Keratinocyte (primary cell): ENCODE data around the gene RAMP1. TPM values are rescaled to one million over a fixed set of nuclear protein-coding genes. Genes with fewer than 3 reads are reported as not detected.

Experiments
- DNase-seq: peaks from one replicate; pipeline ENCODE4 v3.0.0-alpha.2; 2011; ENCODE audit warnings: low read depth, missing footprints, low spot score
- FAIRE-seq: peaks from 2 replicates; lab custom pipeline; 2011; peaks lifted over from hg19 to GRCh38; lab: Jason Lieb, UNC
- H2AFZ ChIP-seq: 2 replicates; pipeline ENCODE4 v1.6.0; 2012; ENCODE audit warnings: low read length, control low read depth, inconsistent platforms; ENCODE audit not compliant: control insufficient read depth
- H3K27ac ChIP-seq: 2 replicates; pipeline ENCODE4 v1.5.1; 2011; ENCODE audit warnings: low read length; ENCODE audit not compliant: control insufficient read depth, insufficient read depth
- H3K27me3 ChIP-seq: 3 replicates; pipeline ENCODE4 v1.6.0; 2011; ENCODE audit warnings: low read length; ENCODE audit not compliant: control insufficient read depth, insufficient read depth; ENCODE audit errors: extremely low read depth
- H3K36me3 ChIP-seq, 2 experiments: 2 replicates in 1 of 2; 3 replicates in 1 of 2; pipeline ENCODE4 v1.5.1; 2011; ENCODE audit warnings: low read length in 2 of 2, mild to moderate bottlenecking in 1 of 2; ENCODE audit not compliant: control insufficient read depth in 2 of 2, insufficient read depth in 2 of 2; ENCODE audit errors: extremely low read depth in 1 of 2
- H3K4me1 ChIP-seq: 3 replicates; pipeline ENCODE4 v1.5.1; 2011; ENCODE audit warnings: low read length; ENCODE audit not compliant: control insufficient read depth, insufficient read depth; ENCODE audit errors: extremely low read depth
- H3K4me2 ChIP-seq: 3 replicates; pipeline ENCODE4 v1.6.0; 2011; ENCODE audit warnings: low read depth, low read length; ENCODE audit not compliant: control insufficient read depth, insufficient read depth; ENCODE audit errors: extremely low read depth
- H3K4me3 ChIP-seq, 3 experiments: fragments of 200-600 bp in 1 of 3; sonication (generic) in 1 of 3; 2 replicates in 2 of 3; 3 replicates in 1 of 3; pipeline ENCODE4 v1.5.1; 2011 to 2016; ENCODE audit warnings: low read length in 3 of 3, mild to moderate bottlenecking in 3 of 3, control low read depth in 2 of 3, inconsistent platforms in 1 of 3, low read depth in 1 of 3, mixed read lengths in 1 of 3, mixed run types in 1 of 3, moderate library complexity in 1 of 3; ENCODE audit not compliant: control insufficient read depth in 2 of 3, insufficient read depth in 2 of 3; ENCODE audit errors: extremely low read depth in 1 of 3
- H3K79me2 ChIP-seq: 2 replicates; pipeline ENCODE4 v1.6.0; 2012; ENCODE audit warnings: low read length; ENCODE audit not compliant: control insufficient read depth, insufficient read depth
- H3K9ac ChIP-seq: 3 replicates; pipeline ENCODE4 v1.6.0; 2011; ENCODE audit warnings: low read length; ENCODE audit not compliant: control insufficient read depth, insufficient read depth; ENCODE audit errors: extremely low read depth
- H3K9me1 ChIP-seq: 3 replicates; pipeline ENCODE4 v1.6.0; 2011; ENCODE audit warnings: low read length; ENCODE audit not compliant: control insufficient read depth, insufficient read depth; ENCODE audit errors: extremely low read depth
- H3K9me3 ChIP-seq: 2 replicates; pipeline ENCODE4 v1.5.1; 2012; ENCODE audit warnings: low read depth, low read length; ENCODE audit not compliant: control insufficient read depth
- H4K20me1 ChIP-seq: 3 replicates; pipeline ENCODE4 v1.6.0; 2011; ENCODE audit warnings: low read length; ENCODE audit not compliant: control insufficient read depth, insufficient read depth; ENCODE audit errors: extremely low read depth
- CTCF ChIP-seq, 3 experiments: IDR thresholded peaks in 1 of 3; conservative IDR thresholded peaks in 1 of 3; optimal IDR thresholded peaks in 1 of 3; 2 replicates in 2 of 3; 3 replicates in 1 of 3; pipeline versions ENCODE3 to v1.5.1; 2011; ENCODE audit warnings: low read length in 3 of 3, mild to moderate bottlenecking in 3 of 3, moderate library complexity in 2 of 3, control low read depth in 1 of 3, inconsistent platforms in 1 of 3; ENCODE audit not compliant: insufficient read depth in 2 of 3; ENCODE audit errors: extremely low read depth in 1 of 3
- EZH2 ChIP-seq: IDR thresholded peaks from one replicate; pipeline ENCODE4 v1.6.1; 2012; ENCODE audit warnings: inconsistent platforms, mild to moderate bottlenecking, low read length, moderate library complexity
- dilution Hi-C: fragments of 300-500 bp; cut with MboI; formaldehyde crosslinking; loops from one replicate; pipeline ENCODE4 v1.7.0; 2020; ENCODE audit warnings: low sequenced_read_pairs; ENCODE audit not compliant: extremely low pct_ligation_motif_present
- polyA plus RNA-seq, 5 experiments: library from polyadenylated mRNA; depleted of rRNA in 3 of 5; stranded (reverse) in 3 of 5; stranded (forward) in 1 of 5; unstranded in 1 of 5; fragments of >200 nt; gene quantifications; 1 replicate in 1 of 5; 2 replicates in 3 of 5; 3 replicates in 1 of 5; pipeline versions ENCODE4 v1.2.1 to v1.2.3, GENCODE V29; 2011 to 2012; ENCODE audit warnings: missing spikeins in 2 of 5, low read depth in 1 of 5, low replicate concordance in 1 of 5

Gene RAMP1
- polyA plus RNA-seq, 1 donor (not counting 4 experiments of a cell fraction or from before 2014, with no cell fraction given) = 0.69 TPM

- DNase-seq (no peak), FAIRE-seq (no peak)
- no peak overlapping the region for H3K4me2 ChIP-seq
- no peak overlapping the region for H2AFZ ChIP-seq
- no peaks in the 10 kb centered on the region for H3K27me3 ChIP-seq
- no peaks in the 10 kb centered on the region for H3K36me3 ChIP-seq
- H3K9me1 ChIP-seq = no peaks in the 10 kb centered on the region
- H3K27ac ChIP-seq = no peak overlapping the region
- no peaks in the 10 kb centered on the region for H3K4me1 ChIP-seq
- no peak overlapping the region for H3K4me3 ChIP-seq
- no peaks in the 10 kb centered on the region for H3K79me2 ChIP-seq
- no peaks in the 10 kb centered on the region for H3K9me3 ChIP-seq
- TF ChIP-seq EZH2 (no peak), CTCF (optimal IDR thresholded peaks at IDR 0.05 in 1 of 3, IDR thresholded peaks at IDR 0.05 in 1 of 3, conservative IDR thresholded peaks at IDR 0.05 in 1 of 3; ENCODE audit: extremely low read depth in 1 of 3, insufficient read depth in 2 of 3, low read length in 3 of 3) (no peak)
- H4K20me1 ChIP-seq = no peaks in the 10 kb centered on the region
- dilution Hi-C loops = no loop called here
- H3K9ac ChIP-seq = no peak overlapping the region
These were observed 29.6 kb downstream of the RAMP1 start for GRCh38 chr2:237889016-237889415.

GRCh38 chr2:237889811-237890210 is 30.4 kb downstream of the RAMP1 start:
- no peak for DNase-seq
- Histone ChIP-seq H3K36me3 (no peaks in the 10 kb centered on the region), H3K9me1 (no peaks in the 10 kb centered on the region), H3K4me2 (no peak overlapping the region), H3K9me3 (no peaks in the 10 kb centered on the region), H4K20me1 (no peaks in the 10 kb centered on the region), H3K27ac (no peak overlapping the region), H3K9ac (no peak overlapping the region), H3K79me2 (no peaks in the 10 kb centered on the region), H3K27me3 (no peaks in the 10 kb centered on the region), H3K4me1 (no peaks in the 10 kb centered on the region), H3K4me3 (no peak overlapping the region), H2AFZ (no peak overlapping the region)
- dilution Hi-C loops = no loop called here
- no peak for FAIRE-seq
- TF ChIP-seq EZH2 (no peak), CTCF (optimal IDR thresholded peaks at IDR 0.05 in 1 of 3, IDR thresholded peaks at IDR 0.05 in 1 of 3, conservative IDR thresholded peaks at IDR 0.05 in 1 of 3; ENCODE audit: extremely low read depth in 1 of 3, insufficient read depth in 2 of 3, low read length in 3 of 3) (no peak)
